ENCODE results near the gene ABHD8. TPM values are rescaled to one million over a fixed set of nuclear protein-coding genes. Genes with fewer than 3 reads are reported as not detected.
A peak's percentile ranks its signal among the peaks of the same experiment; 100 is the strongest.
"Not testable (repeated sequence)": the region's sequence is repeated elsewhere in the genome, so short reads cannot be mapped to it uniquely, and the experiment has no call there.

ABHD8 gene
- total RNA-seq, 1 donor from 2014 or later: 14.9 TPM

GRCh38 chr19:17305517-17306284 lies 2.5 kb upstream of the ABHD8 start, which contains the start of gene MRPL34:
MRPL34 (plus strand) TSS chr19:17305872; CDS start chr19:17305893, 21 bp downstream.
- ATAC-seq (peak; percentile 78), DNase-seq (ENCODE audit: low spot score) (peak; percentile 95)
- intact Hi-C loops (cut with DNase I): no loop called here

- ATAC-seq: no peak
- no peak for DNase-seq (ENCODE audit: low spot score)
- intact Hi-C loops (cut with DNase I): no loop called here
Measured at GRCh38 chr19:17305216-17305516, 1.9 kb upstream of the ABHD8 start.

- intact Hi-C loops (cut with DNase I): no loop called here
- ATAC-seq: no peak
- DNase-seq (ENCODE audit: low spot score): no peak
Measured at GRCh38 chr19:17304386-17305215, 1.4 kb upstream of the ABHD8 start.

DNA sequence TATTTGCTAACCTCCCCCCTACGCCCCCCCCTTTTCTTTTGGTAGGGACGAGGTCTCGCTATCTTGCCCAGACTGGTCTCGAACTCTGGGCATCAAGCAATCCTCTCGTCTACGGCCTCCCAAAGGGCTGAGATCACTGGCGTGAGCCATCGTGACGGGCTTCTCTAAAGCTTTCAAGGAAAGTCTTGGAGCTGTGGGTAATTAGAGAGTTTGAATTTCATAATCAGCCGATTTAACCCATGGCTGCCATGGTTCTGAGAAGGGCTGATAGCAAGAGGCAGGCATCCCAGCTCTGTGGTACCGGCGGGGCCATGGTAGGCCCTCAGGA lies 679 bp upstream of the ABHD8 start:
- intact Hi-C loops (cut with DNase I): no loop called here
- DNase-seq (ENCODE audit: low spot score): no peak
- ATAC-seq: no peak

- ATAC-seq (no peak), DNase-seq (ENCODE audit: low spot score) (no peak)
- intact Hi-C loops (cut with DNase I): no loop called here
Measured at GRCh38 chr19:17302391-17303166, 646 bp downstream of the ABHD8 start.

DNA sequence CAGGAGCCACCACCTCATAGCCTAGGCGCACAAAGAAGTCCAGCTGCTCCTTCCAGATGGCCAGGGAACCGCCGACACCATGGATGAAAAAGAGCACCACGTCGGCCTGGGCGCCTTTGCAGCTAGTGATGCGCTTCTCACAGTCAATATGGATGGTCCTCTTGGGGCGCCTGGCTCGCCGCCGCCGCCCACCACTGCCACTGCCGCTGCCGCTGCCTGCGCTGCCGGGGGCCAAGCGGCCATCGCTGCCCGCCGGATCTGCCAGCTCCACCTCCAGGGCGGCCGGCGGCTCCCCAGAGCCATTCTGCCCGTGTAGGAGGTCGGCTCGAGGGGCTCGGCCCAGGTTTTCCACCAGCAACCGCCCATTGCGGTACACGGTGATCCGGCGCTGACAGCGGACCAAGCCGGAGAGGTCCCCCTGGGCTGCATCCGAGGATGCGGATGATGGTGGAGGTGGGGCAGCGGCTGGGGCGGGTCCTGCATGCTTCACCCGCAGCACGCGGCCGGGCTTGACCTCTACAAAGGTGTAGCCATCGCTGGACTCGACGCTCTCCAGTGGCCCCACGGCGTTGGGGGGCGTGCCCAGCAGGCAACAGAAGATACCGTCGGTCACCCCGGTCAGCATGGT lies 2.1 kb downstream of the ABHD8 start:
- ATAC-seq: no peak
- DNase-seq (ENCODE audit: low spot score): no peak
- intact Hi-C loops (cut with DNase I): no loop called here

GRCh38 chr19:17296976-17297375 lies 6.2 kb downstream of the ABHD8 start:
- DNase-seq (ENCODE audit: low spot score) (no peak), ATAC-seq (no peak)
- intact Hi-C loops (cut with DNase I): loop anchor here (10.0 kb wide), 1 partner anchor 88 kb away; no protein-coding TSS in a partner anchor

DNA sequence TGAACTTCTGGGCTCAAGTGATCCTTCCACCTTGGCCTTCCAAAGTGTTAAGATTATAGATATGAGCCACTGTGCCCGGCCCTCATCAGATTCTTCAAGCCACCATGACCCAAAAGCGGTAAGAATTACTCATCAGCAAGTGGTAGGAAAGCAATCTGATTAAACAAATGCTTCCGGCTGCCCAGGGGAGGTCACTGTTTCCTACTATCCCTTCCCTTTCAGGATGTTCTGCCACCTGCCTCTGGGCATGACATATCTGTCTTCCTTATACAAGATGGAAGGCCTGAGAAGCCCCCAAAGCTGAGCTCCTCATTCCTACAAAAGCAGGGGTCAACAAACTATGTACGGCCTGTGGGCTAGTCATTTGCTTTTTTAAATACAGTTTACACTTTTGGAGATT lies 7.0 kb downstream of the ABHD8 start:
- intact Hi-C loops (cut with DNase I): loop anchor here (10.0 kb wide), 1 partner anchor 89 kb away; no protein-coding TSS in a partner anchor
- ATAC-seq: no peak
- DNase-seq (ENCODE audit: low spot score): no peak

DNA sequence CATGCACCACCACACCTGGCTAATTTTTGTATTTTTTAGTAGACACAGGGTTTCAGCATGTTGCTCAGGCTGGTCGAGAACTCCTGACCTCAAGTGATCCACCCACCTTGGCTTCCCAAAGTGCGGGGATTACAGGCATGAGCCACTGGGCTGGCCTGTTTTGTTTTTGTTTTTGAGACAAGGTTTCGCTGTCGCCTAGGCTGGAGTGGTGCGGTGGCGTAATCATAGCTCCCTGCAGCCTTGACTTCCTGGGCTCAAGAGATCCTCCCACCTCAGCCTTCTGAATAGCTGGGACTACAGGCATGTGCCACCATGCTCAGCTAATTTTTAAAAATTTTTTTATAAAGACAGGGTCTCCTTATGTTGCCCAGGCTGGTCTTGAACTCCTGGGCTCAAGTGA lies 7.7 kb downstream of the ABHD8 start:
- DNase-seq (ENCODE audit: low spot score); ATAC-seq: not testable (repeated sequence)
- intact Hi-C loops (cut with DNase I): loop anchor here (10.0 kb wide), 1 partner anchor 89 kb away; no protein-coding TSS in a partner anchor

GRCh38 chr19:17294051-17294891 lies 9.0 kb downstream of the ABHD8 start:
- ATAC-seq (no peak), DNase-seq (ENCODE audit: low spot score) (no peak)
- intact Hi-C loops (cut with DNase I): loop anchor here (10.0 kb wide), 1 partner anchor 91 kb away; no protein-coding TSS in a partner anchor

GRCh38 chr19:17293605-17294004 lies 9.6 kb downstream of the ABHD8 start:
- ATAC-seq (no peak), DNase-seq (ENCODE audit: low spot score) (no peak)
- intact Hi-C loops (cut with DNase I): loop anchor here (10.0 kb wide), 1 partner anchor 91 kb away; no protein-coding TSS in a partner anchor

- intact Hi-C loops (cut with DNase I): loop anchor here (10.0 kb wide), 1 partner anchor 92 kb away; no protein-coding TSS in a partner anchor
- ATAC-seq: peak; percentile 94
- peak; percentile 87 for DNase-seq (ENCODE audit: low spot score)
Measured at GRCh38 chr19:17292301-17293074, 10.7 kb downstream of the ABHD8 start.

- no peak for ATAC-seq
- DNase-seq (ENCODE audit: low spot score): peak; percentile 77
- intact Hi-C loops (cut with DNase I): no loop called here
Measured at GRCh38 chr19:17289489-17289888, 13.7 kb downstream of the ABHD8 start.

DNA sequence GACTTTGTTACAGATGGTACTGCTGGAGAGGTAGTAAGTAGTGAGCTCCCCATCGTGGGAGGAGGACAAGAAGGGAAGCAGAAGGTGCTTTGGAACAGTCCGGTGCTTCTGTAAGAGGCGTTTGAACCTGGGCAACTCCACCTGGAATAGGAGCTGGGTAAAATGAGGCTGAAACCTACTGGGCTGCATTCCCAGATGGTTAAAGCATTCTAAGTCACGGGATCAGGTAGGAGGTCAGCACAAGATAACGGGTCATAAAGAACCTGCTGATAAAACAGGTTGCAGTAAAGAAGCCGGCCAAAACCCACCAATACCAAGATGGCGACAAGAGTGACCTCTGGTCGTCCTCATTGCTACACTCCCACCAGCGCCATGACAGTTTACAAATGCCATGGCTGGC lies 16.5 kb downstream of the ABHD8 start:
- intact Hi-C loops (cut with DNase I): no loop called here
- DNase-seq (ENCODE audit: low spot score) (no peak), ATAC-seq (no peak)

GRCh38 chr19:17286263-17286662 lies 17.0 kb downstream of the ABHD8 start:
- intact Hi-C loops (cut with DNase I): no loop called here
- no peak for DNase-seq (ENCODE audit: low spot score)
- ATAC-seq: no peak

GRCh38 chr19:17285415-17286135 lies 17.6 kb downstream of the ABHD8 start:
- intact Hi-C loops (cut with DNase I): no loop called here
- ATAC-seq: no peak
- no peak for DNase-seq (ENCODE audit: low spot score)
